GM12878 (cell line): ENCODE measurements around the gene BTBD8. TPM values are rescaled to one million over a fixed set of nuclear protein-coding genes. Genes with fewer than 3 reads are reported as not detected.

Source experiments
- ATAC-seq: fragments of 200-7000 bp; cut with Tn5 transposase; 3 replicates; pipeline ENCODE4 v1.9.1; 2020; ENCODE audit warnings: mild to moderate bottlenecking, moderate library complexity
- BruUV-seq: library from RNA; stranded (reverse); fragments of 400-500 nt; replicated peaks from 2 replicates; lab custom pipeline; 2021; lab: Mats Ljungman, UMichigan
- CTCF ChIA-PET: fragments of 300-600 bp; sonication (Branson Sonifier 250); formaldehyde crosslinking; extraction: SDS; loops from one replicate; lab custom pipeline; 2021; ENCODE audit warnings: inconsistent platforms; lab: Yijun Ruan, JAX
- POLR2A ChIA-PET: fragments of 350-600 bp; formaldehyde crosslinking; extraction: SDS; loops from one replicate; lab custom pipeline; 2021; ENCODE audit warnings: inconsistent platforms; lab: Charles Lee
- RAD21 ChIA-PET: fragments of 300-600 bp; sonication (Branson Sonifier 250); formaldehyde crosslinking; loops from one replicate; lab custom pipeline; 2023; ENCODE audit warnings: antibody characterized with exemption; ENCODE audit not compliant: unreplicated experiment; lab: Charles Lee
- SMC1A ChIA-PET: fragments of 300-600 bp; sonication (Branson Sonifier 250); formaldehyde crosslinking; loops from one replicate; lab custom pipeline; 2023; ENCODE audit not compliant: unreplicated experiment, uncharacterized antibody; lab: Charles Lee
- DNase-seq: peaks from one replicate; pipeline ENCODE4 v3.0.0-alpha.2; 2011; ENCODE audit warnings: low read depth, low spot score
- FAIRE-seq: peaks from 3 replicates; lab custom pipeline; 2011; peaks lifted over from hg19 to GRCh38; lab: Jason Lieb, UNC
- H2AFZ ChIP-seq: 2 replicates; pipeline ENCODE4 v1.6.0; 2011; ENCODE audit warnings: low read depth, low read length, control low read depth; ENCODE audit not compliant: control insufficient read depth
- H3K27ac ChIP-seq: 2 replicates; pipeline ENCODE4 v1.5.1; 2011; ENCODE audit warnings: control low read depth; ENCODE audit not compliant: control insufficient read depth, insufficient read depth
- H3K27me3 ChIP-seq, 2 experiments: replicated peaks in 1 of 2; 2 replicates each; pipeline versions ENCODE4 v1.6.0 to v1.6.1; 2011; ENCODE audit warnings: low read length in 1 of 2; ENCODE audit not compliant: control insufficient read depth in 2 of 2, insufficient read depth in 2 of 2
- H3K36me3 ChIP-seq, 2 experiments: 2 replicates each; pipeline ENCODE4 v1.5.1; 2011; ENCODE audit warnings: low read length in 1 of 2; ENCODE audit not compliant: control insufficient read depth in 2 of 2, insufficient read depth in 2 of 2
- H3K4me1 ChIP-seq: 2 replicates; pipeline ENCODE4 v1.6.1; 2011; ENCODE audit warnings: mild to moderate bottlenecking, low read length, moderate library complexity, mixed read lengths; ENCODE audit not compliant: control insufficient read depth, insufficient read depth
- H3K4me2 ChIP-seq: 2 replicates; pipeline ENCODE4 v1.6.0; 2011; ENCODE audit warnings: control low read depth; ENCODE audit not compliant: control insufficient read depth, insufficient read depth
- H3K4me3 ChIP-seq: fragments of 200-600 bp; sonication (generic); 2 replicates; pipeline ENCODE4 v1.5.1; 2016
- H3K79me2 ChIP-seq: 2 replicates; pipeline ENCODE4 v1.6.0; 2011; ENCODE audit warnings: low read length; ENCODE audit not compliant: control insufficient read depth, insufficient read depth
- H3K9ac ChIP-seq: 2 replicates; pipeline ENCODE4 v1.8.0; 2011; ENCODE audit warnings: low read length, control low read depth, mixed read lengths; ENCODE audit not compliant: control insufficient read depth, insufficient read depth
- H3K9me3 ChIP-seq: replicated peaks from 3 replicates; pipeline ENCODE4 v1.5.1; 2011; ENCODE audit warnings: mild to moderate bottlenecking, low read length; ENCODE audit not compliant: control insufficient read depth, insufficient read depth
- H4K20me1 ChIP-seq: 2 replicates; pipeline ENCODE4 v1.6.0; 2011; ENCODE audit not compliant: control insufficient read depth, insufficient read depth
- BMI1 ChIP-seq: fragments of 450-650 bp; IDR thresholded peaks from 2 replicates; pipeline ENCODE4 v1.6.1; 2016; ENCODE audit warnings: mild to moderate bottlenecking, moderate library complexity, borderline replicate concordance
- CEBPZ ChIP-seq: fragments of 150-350 bp; IDR thresholded peaks from 2 replicates; pipeline ENCODE4 v1.6.1; 2016; ENCODE audit warnings: low read depth, low read length
- CHD2 ChIP-seq: IDR thresholded peaks from 2 replicates; pipeline ENCODE4 v1.6.1; 2011; ENCODE audit warnings: low read depth, low read length, improper control_type of control experiment, borderline replicate concordance
- CHD4 ChIP-seq: fragments of 200-600 bp; sonication (generic); IDR thresholded peaks from 2 replicates; pipeline ENCODE4 v1.6.1; 2016; ENCODE audit warnings: mild to moderate bottlenecking
- POLR2A ChIP-seq: IDR thresholded peaks from 2 replicates; pipeline ENCODE4 v1.6.1; 2011; ENCODE audit warnings: low read depth, mild to moderate bottlenecking, low read length
- RBBP5 ChIP-seq: fragments of 200-600 bp; sonication (generic); conservative IDR thresholded peaks from 2 replicates; pipeline ENCODE4 v1.6.1; 2016
- SIX5 ChIP-seq: IDR thresholded peaks from 2 replicates; pipeline ENCODE4 v1.6.1; 2011; ENCODE audit warnings: mild to moderate bottlenecking, low read depth, low read length, moderate library complexity; ENCODE audit not compliant: severe bottlenecking
- SRF ChIP-seq, 2 experiments: IDR thresholded peaks; 2 replicates each; pipeline ENCODE4 v1.6.1; 2011; ENCODE audit warnings: low read depth in 2 of 2, low read length in 2 of 2, mild to moderate bottlenecking in 1 of 2, moderate library complexity in 1 of 2
- TCF3 ChIP-seq: IDR thresholded peaks from 2 replicates; pipeline ENCODE4 v1.6.1; 2012; ENCODE audit warnings: low read depth, mild to moderate bottlenecking, low read length, borderline replicate concordance; ENCODE audit not compliant: insufficient read depth
- ZBTB11 ChIP-seq: fragments of 450-650 bp; formaldehyde crosslinking; IDR thresholded peaks from 2 replicates; pipeline ENCODE4 v1.5.0; 2022; ENCODE audit warnings: mild to moderate bottlenecking, missing genetic modification characterization
- ZBTB4 ChIP-seq: fragments of 450-650 bp; formaldehyde crosslinking; IDR thresholded peaks from 2 replicates; pipeline ENCODE4 v1.4.0; 2022; ENCODE audit warnings: mild to moderate bottlenecking, moderate library complexity
- ZNF384 ChIP-seq: IDR thresholded peaks from 2 replicates; pipeline ENCODE4 v1.6.1; 2012; ENCODE audit warnings: low read depth, mild to moderate bottlenecking, low read length, improper control_type of control experiment, borderline replicate concordance
- WGBS: methylation state at CpG from one replicate; pipeline ENCODE4 v1.1.6; 2016; ENCODE audit warnings: low lambda C conversion rate; ENCODE audit not compliant: insufficient replicate concordance, insufficient coverage; ENCODE audit errors: missing lambda C conversion rate; 5-methylcytosine and 5-hydroxymethylcytosine counted together
- in situ Hi-C: fragments of 300-500 bp; cut with MboI; formaldehyde crosslinking; loops from 9 replicates; pipeline ENCODE4 v1.14.3; 2018; ENCODE audit warnings: mixed read lengths
- intact Hi-C: fragments of 100-400 bp; cut with micrococcal nuclease; formaldehyde crosslinking; loops from one replicate; pipeline ENCODE4 v1.14.2; 2022; ENCODE audit not compliant: unreplicated experiment
- polyA plus RNA-seq, 11 experiments: library from polyadenylated mRNA; depleted of rRNA in 4 of 11; unstranded in 6 of 11; stranded (reverse) in 5 of 11; fragments of >200 nt; fragmentation: Nextera tagmentation in 4 of 11; fragmentation: Illumina TruSeq in 1 of 11; extraction: Ambion mirVana in 4 of 11; extraction: Trizol in 1 of 11; gene quantifications; 1 replicate in 1 of 11; 2 replicates in 10 of 11; pipeline versions ENCODE4 v1.2.1 to v1.2.3, GENCODE V29; 2011 to 2016; ENCODE audit warnings: inconsistent platforms in 2 of 11, missing spikeins in 2 of 11, low read depth in 1 of 11
- total RNA-seq, 4 experiments: library from RNA; depleted of rRNA in 3 of 4; stranded (reverse); fragments of >200 nt in 3 of 4; fragmentation: Illumina TruSeq in 1 of 4; extraction: Trizol in 1 of 4; gene quantifications; 2 replicates each; pipeline versions ENCODE4 v1.2.1 to v1.2.3, GENCODE V29; 2013 to 2021

Gene BTBD8
- total and polyA plus RNA-seq, 10 of the 15 experiments (the other 5 are each of a cell fraction or from before 2014, with no cell fraction given) = 0.07 to 0.32 (median 0.19) TPM; not detected in 1

GRCh38 chr1:92123868-92124267, 43.7 kb downstream of the BTBD8 start:
- H3K9ac ChIP-seq = no peak overlapping the region
- no peaks in the 10 kb centered on the region for H3K36me3 ChIP-seq
- DNase-seq = no peak
- BruUV-seq = no TSS peak
- H3K4me2 ChIP-seq = no peak overlapping the region
- no peaks in the 10 kb centered on the region for H3K4me1 ChIP-seq
- no peaks in the 10 kb centered on the region for H3K79me2 ChIP-seq
- intact Hi-C loops (no loop called here), in situ Hi-C loops (no loop called here)
- no peak overlapping the region for H3K27ac ChIP-seq
- H4K20me1 ChIP-seq = no peaks in the 10 kb centered on the region
- ChIA-PET CTCF (no interaction called here), RAD21 (no interaction called here), SMC1A (no interaction called here), POLR2A (no interaction called here)
- H3K4me3 ChIP-seq = no peak overlapping the region
- ATAC-seq = no peak
- FAIRE-seq = no peak
- H2AFZ ChIP-seq = no peak overlapping the region
- H3K27me3 ChIP-seq = no peaks in the 10 kb centered on the region
- no peaks in the 10 kb centered on the region for H3K9me3 ChIP-seq
- no peak for TF ChIP-seq ZNF384
- TF ChIP-seq POLR2A = no peak
- TF ChIP-seq ZBTB4 (CRISPR knock-in tag) = no peak
- no peak for TF ChIP-seq TCF3
- TF ChIP-seq CHD2 = no peak
- TF ChIP-seq ZBTB11 (CRISPR knock-in tag) = no peak
- no peak for TF ChIP-seq SRF (IDR thresholded peaks at IDR 0.05; ENCODE audit: low read depth in 2 of 2, low read length in 2 of 2)
- no peak for TF ChIP-seq CEBPZ
- no peak for TF ChIP-seq SIX5
- no peak for TF ChIP-seq RBBP5
- TF ChIP-seq BMI1 = no peak
- TF ChIP-seq CHD4 = no peak
- WGBS = 20% methylated on average over 3 of the region's 3 CpGs
